OCI-LY1 (cell line): ENCODE measurements around the gene PSME2.

ENCODE experiments used
- EZH2 ChIP-seq: fragments of 200-600 bp; sonication (generic), shearing (Covaris generic); IDR thresholded peaks from 2 replicates; pipeline ENCODE4 v1.8.0; 2017; ENCODE audit warnings: borderline replicate concordance, mixed run types, mild to moderate bottlenecking, antibody characterized with exemption, low read length, moderate library complexity, mixed read lengths
- TF ChIP-seq, protein P1 (sequence below): fragments of 200-600 bp; sonication (generic), shearing (Covaris generic); IDR thresholded peaks from 2 replicates; pipeline ENCODE4 v1.5.1; 2017; ENCODE audit warnings: mild to moderate bottlenecking, antibody characterized with exemption, low read length, moderate library complexity, mixed read lengths

DNA sequence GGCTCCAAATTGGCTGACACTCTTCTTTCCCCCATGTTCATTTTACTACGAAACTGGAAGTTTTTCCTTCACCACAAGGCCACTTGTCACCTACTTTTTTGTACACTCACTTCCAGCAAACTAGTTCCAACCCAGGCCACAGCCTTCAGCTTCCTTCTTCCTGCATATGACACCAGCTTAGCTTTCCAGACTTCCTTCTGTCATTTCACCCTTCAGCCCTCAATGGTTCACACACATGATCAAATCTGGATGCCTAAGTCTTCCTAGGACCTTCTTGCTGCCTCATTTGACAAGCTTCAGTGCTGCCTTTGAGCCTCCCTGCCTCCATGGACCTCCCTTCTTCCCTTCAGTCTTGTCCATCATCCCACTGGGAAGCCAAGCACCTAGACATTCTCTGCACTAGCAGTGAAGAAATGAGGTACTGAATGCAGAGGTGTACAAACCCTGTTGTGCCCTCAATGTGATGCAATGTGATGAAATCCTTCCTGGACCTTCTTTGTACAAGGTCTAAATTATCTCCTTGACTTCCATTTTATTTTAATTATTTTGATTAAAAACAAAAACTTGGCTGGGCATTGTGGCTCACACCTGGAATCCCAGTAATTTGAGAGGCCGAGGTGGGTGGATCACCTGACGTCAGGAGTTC lies 21.2 kb upstream of the PSME2 start:
- TF ChIP-seq, protein P1, sequence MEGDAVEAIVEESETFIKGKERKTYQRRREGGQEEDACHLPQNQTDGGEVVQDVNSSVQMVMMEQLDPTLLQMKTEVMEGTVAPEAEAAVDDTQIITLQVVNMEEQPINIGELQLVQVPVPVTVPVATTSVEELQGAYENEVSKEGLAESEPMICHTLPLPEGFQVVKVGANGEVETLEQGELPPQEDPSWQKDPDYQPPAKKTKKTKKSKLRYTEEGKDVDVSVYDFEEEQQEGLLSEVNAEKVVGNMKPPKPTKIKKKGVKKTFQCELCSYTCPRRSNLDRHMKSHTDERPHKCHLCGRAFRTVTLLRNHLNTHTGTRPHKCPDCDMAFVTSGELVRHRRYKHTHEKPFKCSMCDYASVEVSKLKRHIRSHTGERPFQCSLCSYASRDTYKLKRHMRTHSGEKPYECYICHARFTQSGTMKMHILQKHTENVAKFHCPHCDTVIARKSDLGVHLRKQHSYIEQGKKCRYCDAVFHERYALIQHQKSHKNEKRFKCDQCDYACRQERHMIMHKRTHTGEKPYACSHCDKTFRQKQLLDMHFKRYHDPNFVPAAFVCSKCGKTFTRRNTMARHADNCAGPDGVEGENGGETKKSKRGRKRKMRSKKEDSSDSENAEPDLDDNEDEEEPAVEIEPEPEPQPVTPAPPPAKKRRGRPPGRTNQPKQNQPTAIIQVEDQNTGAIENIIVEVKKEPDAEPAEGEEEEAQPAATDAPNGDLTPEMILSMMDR = no peak
- TF ChIP-seq EZH2 = no peak
